DMS 273 (cell line): ENCODE data around the gene NPPC.
A peak's percentile ranks its signal among the peaks of the same experiment; 100 is the strongest.
"Not testable (repeated sequence)": the region's sequence is repeated elsewhere in the genome, so short reads cannot be mapped to it uniquely, and the experiment has no call there.

Experiments used
- DNase-seq: peaks from one replicate; lab custom pipeline; 2025; ENCODE audit not compliant: unreplicated experiment; lab: John Stamatoyannopoulos, UW

NPPC gene

GRCh38 chr2:231922311-231923009 lies 3.7 kb downstream of the NPPC start:
- DNase-seq = no peak

- no peak for DNase-seq
Measured at GRCh38 chr2:231920795-231921194, 5.4 kb downstream of the NPPC start.

DNA sequence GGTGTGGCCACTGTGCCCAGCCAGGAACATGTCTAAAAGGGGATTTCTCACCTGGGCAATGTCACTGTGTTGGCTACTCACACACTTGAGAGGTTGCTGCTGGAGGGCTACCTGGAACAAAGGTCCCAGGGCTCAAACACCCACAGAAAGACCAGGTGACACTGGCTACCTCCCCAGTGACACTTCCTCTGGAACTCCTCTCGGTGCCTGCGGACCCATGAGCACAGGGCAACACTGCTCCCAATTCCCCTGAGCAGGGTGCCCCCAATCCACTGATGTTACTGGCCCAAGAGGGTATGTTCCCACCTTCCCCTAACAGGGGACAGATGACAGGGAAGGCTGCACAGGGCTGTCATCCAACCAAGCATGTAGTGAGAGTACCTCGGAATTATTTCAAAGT lies 5.8 kb downstream of the NPPC start:
- DNase-seq = no peak

GRCh38 chr2:231919341-231920035 lies 6.7 kb downstream of the NPPC start:
- DNase-seq = no peak

- no peak for DNase-seq
Measured at GRCh38 chr2:231918501-231919330, 7.5 kb downstream of the NPPC start.

- peak; percentile 22 for DNase-seq
Measured at GRCh38 chr2:231917280-231918066, 8.7 kb downstream of the NPPC start.

- no peak for DNase-seq
Measured at GRCh38 chr2:231914077-231914690, 12.0 kb downstream of the NPPC start.

DNA sequence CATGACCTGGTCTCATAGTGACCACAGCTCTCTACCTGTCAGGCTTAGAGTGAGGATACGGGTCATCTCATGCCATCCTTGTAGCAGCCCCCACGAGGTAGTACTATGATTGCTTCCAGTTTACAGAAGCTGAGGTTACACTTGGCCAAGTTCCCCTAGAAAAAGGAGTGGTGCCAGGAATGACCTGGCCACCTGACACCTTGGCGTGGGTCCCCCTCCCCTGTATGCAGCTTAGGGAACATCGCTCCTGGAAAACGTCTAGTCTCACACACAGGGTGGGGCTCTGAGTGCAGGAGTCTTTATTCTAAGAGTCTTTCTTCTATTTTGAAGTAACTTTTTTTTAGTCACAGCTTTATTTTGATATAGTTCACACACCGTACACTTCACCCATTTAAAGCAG lies 14.8 kb downstream of the NPPC start:
- DNase-seq = no peak

- no peak for DNase-seq
Measured at GRCh38 chr2:231910771-231911170, 15.4 kb downstream of the NPPC start.

GRCh38 chr2:231910161-231910560 lies 16.0 kb downstream of the NPPC start:
- not testable (repeated sequence) for DNase-seq

DNA sequence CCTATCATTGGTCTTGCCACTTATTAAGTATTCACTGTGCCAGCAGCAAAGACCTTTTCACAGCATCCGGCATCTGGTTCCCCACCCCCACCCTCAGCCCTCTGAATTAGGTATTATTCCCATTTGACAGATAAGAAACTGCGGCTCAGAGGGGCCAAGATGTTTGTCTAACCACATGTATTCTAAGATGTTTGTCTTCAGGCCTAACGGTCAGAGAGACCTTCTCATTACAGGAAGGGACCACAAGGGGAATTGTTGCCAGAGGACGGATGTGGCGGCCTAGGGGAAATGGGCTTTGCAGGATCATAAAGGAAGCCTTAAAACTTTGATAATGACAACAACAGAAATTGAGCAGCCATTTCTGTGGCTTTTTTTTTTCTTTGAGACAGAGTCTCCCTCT lies 16.6 kb downstream of the NPPC start:
- DNase-seq = no peak

DNA sequence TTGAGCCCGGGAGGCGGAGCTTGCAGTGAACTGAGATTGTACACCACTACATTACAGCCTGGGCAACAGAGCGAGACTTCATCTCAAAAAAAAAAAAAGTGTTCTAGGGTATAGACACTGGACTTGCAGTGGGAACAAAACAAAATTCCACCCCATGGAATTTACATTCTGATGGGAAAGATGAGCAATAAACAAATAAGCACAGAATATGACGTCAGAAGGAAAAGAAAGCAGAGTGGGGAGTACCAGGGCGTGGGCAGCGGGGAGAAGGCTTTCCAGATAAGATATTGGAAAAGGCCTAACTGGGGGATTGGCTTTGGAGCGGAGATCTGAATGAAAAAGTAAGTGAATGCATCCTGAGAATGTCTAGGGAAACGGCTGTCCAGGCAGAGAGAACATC lies 17.6 kb downstream of the NPPC start:
- no peak for DNase-seq

DNA sequence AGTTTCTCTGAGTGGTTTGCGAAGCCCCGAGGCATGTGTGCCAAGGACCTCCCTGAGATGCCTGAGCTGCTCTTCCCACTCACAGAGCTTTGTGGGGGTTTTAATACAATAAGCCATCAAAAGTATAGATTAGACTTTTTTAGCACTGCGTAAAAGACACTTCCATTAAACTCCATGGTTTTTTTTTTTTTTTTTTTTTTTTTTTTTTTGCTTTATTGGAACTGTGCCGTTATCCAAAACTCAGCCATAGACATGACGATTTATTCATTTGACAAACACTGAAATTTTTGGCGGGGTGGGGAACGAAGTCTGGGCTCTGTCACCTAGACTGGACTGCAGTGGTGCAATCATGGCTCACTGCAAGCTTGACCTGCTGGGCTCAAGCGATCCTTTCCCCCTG lies 18.4 kb downstream of the NPPC start:
- no peak for DNase-seq

- DNase-seq = no peak
Measured at GRCh38 chr2:231905026-231905425, 21.2 kb downstream of the NPPC start.

GRCh38 chr2:231904161-231904611 lies 22.0 kb downstream of the NPPC start:
- no peak for DNase-seq

DNA sequence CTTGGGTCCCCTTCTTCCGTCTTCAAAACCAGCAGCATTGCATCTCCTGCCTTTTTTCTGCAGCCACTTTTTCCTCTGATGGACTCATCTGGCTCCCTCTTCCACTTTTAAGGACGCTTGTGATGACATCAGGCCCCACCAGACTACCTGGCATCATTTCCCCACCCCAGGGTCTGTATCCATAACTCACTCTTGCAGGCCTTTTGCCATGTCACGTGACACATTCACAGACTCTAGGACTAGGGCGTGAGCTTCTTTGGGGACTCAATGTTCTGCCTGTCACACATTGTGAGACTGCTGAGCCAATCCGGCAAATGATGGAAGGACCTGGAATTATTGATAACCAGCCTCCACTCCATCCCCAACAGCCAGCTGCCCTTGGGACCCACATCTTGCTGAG lies 23.6 kb downstream of the NPPC start:
- no peak for DNase-seq

- DNase-seq = peak; percentile 36
Measured at GRCh38 chr2:231900972-231901371, 25.2 kb downstream of the NPPC start.

DNA sequence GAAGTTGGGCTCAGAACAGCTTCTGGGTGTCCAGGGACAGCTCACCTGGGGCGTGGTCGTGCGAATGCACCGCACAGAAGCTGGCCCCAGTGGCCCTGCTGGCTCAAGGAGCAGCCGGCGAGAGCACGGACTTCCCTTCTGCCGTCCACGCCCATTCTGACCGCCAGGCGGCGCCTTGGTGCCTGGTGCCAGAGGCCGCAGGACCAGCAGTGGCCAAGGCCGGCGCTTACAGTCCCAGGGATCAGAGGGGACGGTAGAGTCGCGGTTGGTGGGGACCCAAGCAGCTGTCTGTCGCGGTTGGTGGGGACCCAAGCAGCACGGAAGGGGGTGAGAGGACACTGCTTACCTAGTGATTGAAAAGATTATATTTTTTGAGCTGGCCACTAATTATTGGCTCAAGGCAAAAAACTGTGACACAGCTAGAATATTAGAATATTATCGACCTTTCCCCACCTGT lies 25.7 kb downstream of the NPPC start:
- DNase-seq = peak; percentile 89

GRCh38 chr2:231894566-231895380 lies 31.4 kb downstream of the NPPC start:
- no peak for DNase-seq

DNA sequence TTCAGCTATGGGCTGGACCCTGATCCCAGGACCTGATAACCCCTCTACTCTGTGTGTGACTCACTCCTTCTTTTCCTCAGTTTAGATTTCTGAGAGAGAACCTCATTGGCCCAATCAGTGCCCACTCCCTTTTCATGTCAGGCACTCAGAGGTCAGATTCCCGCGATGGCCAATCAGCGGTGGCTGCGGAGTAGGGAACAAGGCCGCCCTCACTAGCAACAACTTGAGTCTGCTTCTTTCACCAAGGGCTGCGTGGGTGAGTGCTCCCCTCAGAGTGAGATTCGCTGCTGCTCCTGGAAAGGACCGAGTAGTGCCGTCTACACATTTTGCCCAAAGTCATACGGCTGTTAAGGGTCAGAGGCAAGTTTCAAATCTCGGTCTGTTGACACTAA lies 34.7 kb downstream of the NPPC start:
- DNase-seq = no peak
